H1 (cell line): ENCODE data around the gene SLC35B1. TPM values are rescaled to one million over a fixed set of nuclear protein-coding genes. Genes with fewer than 3 reads are reported as not detected.

Source experiments
- CTCF ChIA-PET: fragments of 300-600 bp; sonication (Branson Sonifier 250); formaldehyde crosslinking; loops from one replicate; lab custom pipeline; 2021; ENCODE audit not compliant: partially characterized antibody; lab: Charles Lee
- POLR2A ChIA-PET: fragments of 300-600 bp; sonication (Branson Sonifier 250); formaldehyde crosslinking; loops from one replicate; lab custom pipeline; 2021; ENCODE audit warnings: inconsistent platforms; ENCODE audit not compliant: partially characterized antibody; lab: Charles Lee
- DNase-seq, 2 experiments: peaks; one replicate each; pipeline versions ENCODE4 v3.0.0 to v3.0.0-alpha.2; 2010 to 2022; ENCODE audit warnings: low spot score in 2 of 2, low read depth in 1 of 2, mixed read lengths in 1 of 2
- FAIRE-seq: peaks from 2 replicates; lab custom pipeline; 2011; peaks lifted over from hg19 to GRCh38; lab: Jason Lieb, UNC
- H2AFZ ChIP-seq: 2 replicates; pipeline ENCODE4 v1.8.1; 2012; ENCODE audit warnings: low read length, inconsistent platforms
- H2AK5ac ChIP-seq: 2 replicates; pipeline ENCODE4 v1.6.1; 2013; ENCODE audit warnings: low read depth, low read length
- H2BK120ac ChIP-seq: replicated peaks from 2 replicates; pipeline ENCODE3; 2013; ENCODE audit warnings: low read depth, low read length, inconsistent platforms
- H2BK12ac ChIP-seq: 2 replicates; pipeline ENCODE4 v1.6.1; 2013; ENCODE audit warnings: low read depth, low read length
- H2BK15ac ChIP-seq: 2 replicates; pipeline ENCODE4 v1.6.1; 2013; ENCODE audit warnings: low read length
- H2BK20ac ChIP-seq: 2 replicates; pipeline ENCODE4 v1.6.1; 2013; ENCODE audit warnings: low read length
- H2BK5ac ChIP-seq: 2 replicates; pipeline ENCODE4 v1.6.1; 2013; ENCODE audit warnings: low read depth, low read length
- H3K14ac ChIP-seq: 2 replicates; pipeline ENCODE4 v1.6.1; 2013; ENCODE audit warnings: inconsistent platforms; ENCODE audit not compliant: insufficient read length
- H3K18ac ChIP-seq: 2 replicates; pipeline ENCODE4 v1.6.1; 2013; ENCODE audit warnings: low read length; ENCODE audit errors: extremely low read depth
- H3K23ac ChIP-seq: 2 replicates; pipeline ENCODE4 v1.6.1; 2013; ENCODE audit warnings: inconsistent platforms; ENCODE audit not compliant: insufficient read length
- H3K23me2 ChIP-seq: 2 replicates; pipeline ENCODE4 v1.6.1; 2013; ENCODE audit warnings: low read depth, low read length
- H3K27ac ChIP-seq: 2 replicates; pipeline ENCODE4 v1.6.1; 2011; ENCODE audit warnings: low read depth, low read length, inconsistent platforms
- H3K27me3 ChIP-seq, 4 experiments: replicated peaks in 1 of 4; 1 replicate in 1 of 4; 2 replicates in 3 of 4; pipeline versions ENCODE4 v1.6.1 to v1.8.1; 2011 to 2013; ENCODE audit warnings: low read length in 3 of 4, mild to moderate bottlenecking in 3 of 4, inconsistent platforms in 2 of 4, mixed read lengths in 2 of 4, moderate library complexity in 1 of 4; ENCODE audit not compliant: control insufficient read depth in 3 of 4, insufficient read depth in 3 of 4; ENCODE audit errors: extremely low read depth in 1 of 4
- H3K36me3 ChIP-seq, 4 experiments: 2 replicates each; pipeline versions ENCODE4 v1.6.1 to v1.8.1; 2011 to 2013; ENCODE audit warnings: mild to moderate bottlenecking in 4 of 4, low read length in 3 of 4, moderate library complexity in 2 of 4, control low read depth in 1 of 4, inconsistent platforms in 1 of 4; ENCODE audit not compliant: insufficient read depth in 4 of 4, control insufficient read depth in 2 of 4
- H3K4ac ChIP-seq: replicated peaks from 2 replicates; pipeline ENCODE3; 2013; ENCODE audit warnings: low read length, low read depth, mixed read lengths, inconsistent platforms; ENCODE audit not compliant: insufficient read length
- H3K4me1 ChIP-seq, 4 experiments: replicated peaks in 1 of 4; 1 replicate in 1 of 4; 2 replicates in 3 of 4; pipeline versions ENCODE4 v1.6.1 to v1.8.1; 2011 to 2013; ENCODE audit warnings: low read length in 3 of 4, inconsistent platforms in 2 of 4, mixed read lengths in 1 of 4; ENCODE audit not compliant: insufficient read depth in 4 of 4, control insufficient read depth in 3 of 4
- H3K4me2 ChIP-seq, 2 experiments: 2 replicates each; pipeline versions ENCODE4 v1.6.1 to v1.8.1; 2011 to 2013; ENCODE audit warnings: low read depth in 2 of 2, low read length in 2 of 2, control low read depth in 1 of 2, inconsistent platforms in 1 of 2, mild to moderate bottlenecking in 1 of 2; ENCODE audit not compliant: insufficient read depth in 1 of 2
- H3K4me3 ChIP-seq, 4 experiments: fragments of 200-600, 300-600 bp in 1 of 4; sonication (generic), shearing (Covaris generic), sonication (Bioruptor Twin) in 1 of 4; 2 replicates each; pipeline versions ENCODE4 v1.5.1 to v1.8.1; 2011 to 2016; ENCODE audit warnings: low read length in 4 of 4, low read depth in 3 of 4, control low read depth in 2 of 4, inconsistent platforms in 2 of 4, mild to moderate bottlenecking in 2 of 4, mixed read lengths in 1 of 4, moderate library complexity in 1 of 4; ENCODE audit not compliant: insufficient read depth in 2 of 4; ENCODE audit errors: extremely low read depth in 1 of 4
- H3K56ac ChIP-seq: replicated peaks from 2 replicates; pipeline ENCODE3; 2013; ENCODE audit warnings: low read depth, mild to moderate bottlenecking, mixed read lengths, low read length, inconsistent platforms; ENCODE audit not compliant: insufficient read length
- H3K79me1 ChIP-seq: 2 replicates; pipeline ENCODE4 v1.6.1; 2013; ENCODE audit warnings: low read depth, low read length, control low read depth
- H3K79me2 ChIP-seq, 2 experiments: 2 replicates each; pipeline versions ENCODE4 v1.6.1 to v1.8.1; 2012 to 2013; ENCODE audit warnings: low read length in 2 of 2, mild to moderate bottlenecking in 2 of 2, inconsistent platforms in 1 of 2; ENCODE audit not compliant: insufficient read depth in 2 of 2, control insufficient read depth in 1 of 2
- H3K9ac ChIP-seq, 4 experiments: replicated peaks in 1 of 4; 1 replicate in 1 of 4; 2 replicates in 3 of 4; pipeline versions ENCODE4 v1.6.1 to v1.8.1; 2011 to 2013; ENCODE audit warnings: low read depth in 3 of 4, low read length in 3 of 4, control low read depth in 2 of 4, mild to moderate bottlenecking in 2 of 4, moderate library complexity in 2 of 4, inconsistent platforms in 1 of 4; ENCODE audit errors: extremely low read depth in 1 of 4
- H3K9me3 ChIP-seq, 2 experiments: 2 replicates each; pipeline versions ENCODE4 v1.6.1 to v1.8.1; 2012 to 2013; ENCODE audit warnings: mild to moderate bottlenecking in 2 of 2, moderate library complexity in 2 of 2, control low read depth in 1 of 2, inconsistent platforms in 1 of 2, low read depth in 1 of 2, low read length in 1 of 2, mixed read lengths in 1 of 2; ENCODE audit not compliant: insufficient read depth in 2 of 2
- H4K20me1 ChIP-seq, 2 experiments: replicated peaks in 1 of 2; 2 replicates each; pipeline versions ENCODE3 to v1.8.1; 2011 to 2013; ENCODE audit warnings: inconsistent platforms in 2 of 2, low read length in 2 of 2, mild to moderate bottlenecking in 1 of 2; ENCODE audit not compliant: insufficient read depth in 2 of 2, control insufficient read depth in 1 of 2
- H4K5ac ChIP-seq: 2 replicates; pipeline ENCODE4 v1.6.1; 2013; ENCODE audit warnings: low read length, low read depth, mixed read lengths, inconsistent platforms; ENCODE audit not compliant: insufficient read length
- H4K8ac ChIP-seq: 2 replicates; pipeline ENCODE4 v1.8.0; 2013; ENCODE audit warnings: mild to moderate bottlenecking, moderate library complexity, low read length, inconsistent platforms; ENCODE audit not compliant: insufficient read depth; ENCODE audit errors: extremely low read depth
- H4K91ac ChIP-seq: replicated peaks from 2 replicates; pipeline ENCODE3; 2013; ENCODE audit warnings: low read length, mixed read lengths, inconsistent platforms; ENCODE audit not compliant: insufficient read length
- GTF2F1 ChIP-seq: IDR thresholded peaks from 2 replicates; pipeline ENCODE4 v1.6.1; 2012; ENCODE audit warnings: low read depth, low read length, improper control_type of control experiment, borderline replicate concordance
- KDM5A ChIP-seq: fragments of 200-600 bp; IDR thresholded peaks from 2 replicates; pipeline ENCODE4 v1.7.1; 2012; ENCODE audit warnings: mild to moderate bottlenecking, low read length, inconsistent platforms, mixed read lengths
- SIRT6 ChIP-seq: IDR thresholded peaks from one replicate; pipeline ENCODE4 v1.7.1; 2012; ENCODE audit warnings: low read length, inconsistent platforms
- TBP ChIP-seq: IDR thresholded peaks from 2 replicates; pipeline ENCODE4 v1.6.1; 2011; ENCODE audit warnings: low read depth, low read length, improper control_type of control experiment
- WGBS, 2 experiments: shearing (Covaris generic) in 1 of 2; methylation state at CpG; one replicate each; pipeline versions ENCODE4 v1.1.6 to v1.1.7; 2013 to 2015; ENCODE audit warnings: low lambda C conversion rate in 2 of 2, mixed read lengths in 2 of 2, inconsistent platforms in 1 of 2, low coverage in 1 of 2, missing lambda C conversion rate in 1 of 2; ENCODE audit not compliant: insufficient replicate concordance in 2 of 2, insufficient coverage in 1 of 2, insufficient read length in 1 of 2; ENCODE audit errors: extremely low coverage in 1 of 2, missing lambda C conversion rate in 1 of 2; 5-methylcytosine and 5-hydroxymethylcytosine counted together
- polyA plus RNA-seq, 7 experiments: library from polyadenylated mRNA; depleted of rRNA in 3 of 7; stranded (reverse) in 5 of 7; unstranded in 2 of 7; fragments of >200 nt in 5 of 7; fragments of 200-250 nt in 2 of 7; gene quantifications; 1 replicate in 5 of 7; 2 replicates in 1 of 7; 4 replicates in 1 of 7; pipeline versions ENCODE4 v1.2.1 to v1.2.3, GENCODE V29; 2011 to 2013; ENCODE audit warnings: missing spikeins in 2 of 7, mixed read lengths in 2 of 7
- total RNA-seq: library from RNA; stranded (reverse); fragmentation: NEBNext Ultra II Directional; extraction: Animal tissue kit (Norgen Biotek cat#: 25700); gene quantifications from 2 replicates; pipeline ENCODE4 v1.2.1, GENCODE V29; 2021

The SLC35B1 gene
- total and polyA plus RNA-seq, 2 of the 8 experiments (the other 6 are each of a cell fraction or from before 2014, with no cell fraction given), result 56.5 to 87.7 TPM

- Histone ChIP-seq H2BK20ac (no peak overlapping the region), H2BK5ac (no peak overlapping the region), H3K4me2 (no peak overlapping the region), H3K79me2 (peaks cover 0 to 17% of the 10 kb centered on the region in 2 experiments; a peak in 2 of 4 replicates), H3K79me1 (peaks cover 7% of the 10 kb centered on the region), H3K23ac (no peak overlapping the region), H3K27ac (no peak overlapping the region), H3K4me1 (no peaks in the 10 kb centered on the region), H3K4ac (no peak overlapping the region), H3K9me3 (no peaks in the 10 kb centered on the region), H2BK120ac (no peak overlapping the region), H4K8ac (no peak overlapping the region; the same call in 1 of the 2 replicates), H2AK5ac (no peak overlapping the region), H3K4me3 (no peak overlapping the region), H4K20me1 (peaks cover 8% of the 10 kb centered on the region in 2 experiments), H3K18ac (no peak overlapping the region), H4K5ac (no peak overlapping the region), H3K56ac (no peak overlapping the region), H4K91ac (no peak overlapping the region), H2BK15ac (no peak overlapping the region), H3K36me3 (no peaks in the 10 kb centered on the region; a peak in 1 of 8 replicates), H3K27me3 (no peaks in the 10 kb centered on the region), H3K23me2 (no peaks in the 10 kb centered on the region), H3K9ac (no peak overlapping the region), H2AFZ (no peak overlapping the region), H3K14ac (no peak overlapping the region), H2BK12ac (no peak overlapping the region)
- ChIA-PET POLR2A (interaction anchor here (0.9 kb wide), 1 partner anchor 24 kb away, joined by 3 read pairs; the partner anchor contains the start of gene FAM117A), CTCF (interaction anchor here (0.6 to 0.9 kb wide), 3 partner anchors 17 to 391 kb away, joined by 3 read pairs; no protein-coding TSS in a partner anchor)
- DNase-seq, result no peak
- FAIRE-seq, result no peak
- TF ChIP-seq TBP, result no peak
- no peak for TF ChIP-seq KDM5A
- TF ChIP-seq SIRT6, result no peak
- no peak for TF ChIP-seq GTF2F1
- 94% methylated on average over 7 of the region's 7 CpGs; no CpG with 5 or more reads in 1 of the 2 experiments for WGBS, 2 experiments
Observed at GRCh38 chr17:49739641-49740271, 32.0 kb upstream of the SLC35B1 start.
